Cardiac fibroblast (primary cell): ENCODE results near the gene SVOP.
"Not testable (repeated sequence)": the region's sequence is repeated elsewhere in the genome, so short reads cannot be mapped to it uniquely, and the experiment has no call there.

Experiments
- DNase-seq, 2 donors: peaks; one replicate each; pipeline versions ENCODE4 v3.0.0 to v3.0.0-alpha.2; 2010; ENCODE audit warnings: low read depth in 2 of 2
- H3K4me3 ChIP-seq, 2 donors: replicated peaks in 1 of 2; 1 replicate in 1 of 2; 2 replicates in 1 of 2; pipeline ENCODE4 v1.5.1; 2011; ENCODE audit warnings: low read depth in 2 of 2, low read length in 2 of 2, mild to moderate bottlenecking in 2 of 2, moderate library complexity in 1 of 2
- CTCF ChIP-seq: IDR thresholded peaks from one replicate; pipeline ENCODE4 v1.5.1; 2011; ENCODE audit warnings: low read depth, mild to moderate bottlenecking, low read length, inconsistent platforms

The SVOP gene

GRCh38 chr12:109047081-109047805 lies 26.4 kb upstream of the SVOP start:
- H3K4me3 ChIP-seq = no peak overlapping the region
- peak in 1 of 2 donors; percentile 42 for DNase-seq
- no peak for TF ChIP-seq CTCF

- TF ChIP-seq CTCF = no peak
- no peak for DNase-seq
- H3K4me3 ChIP-seq = no peak overlapping the region
Observed at GRCh38 chr12:109044241-109044640, 23.4 kb upstream of the SVOP start.

- no peak for DNase-seq
- TF ChIP-seq CTCF = no peak
- H3K4me3 ChIP-seq = no peak overlapping the region
Observed at GRCh38 chr12:109036975-109037374, 16.1 kb upstream of the SVOP start.

- TF ChIP-seq CTCF = no peak
- no peak for DNase-seq
- H3K4me3 ChIP-seq = no peak overlapping the region
Observed at GRCh38 chr12:109033239-109034196, 12.7 kb upstream of the SVOP start.

- peak in 1 of 2 donors; percentile 9 for DNase-seq
- H3K4me3 ChIP-seq = no peak overlapping the region
- no peak for TF ChIP-seq CTCF
Observed at GRCh38 chr12:109029411-109029810, 8.5 kb upstream of the SVOP start.

- DNase-seq, H3K4me3 ChIP-seq: not testable (repeated sequence)
Observed at GRCh38 chr12:109028624-109029023, 7.8 kb upstream of the SVOP start.

GRCh38 chr12:109027767-109028166 lies 6.9 kb upstream of the SVOP start:
- no peak for TF ChIP-seq CTCF

More at GRCh38 chr12:109027767-109028166, 6.9 kb upstream of the SVOP start:
- no peak overlapping the region for H3K4me3 ChIP-seq
- peak; percentile 36 to 66 for DNase-seq
